ENCODE results near the gene ARL3.

The ARL3 gene

GRCh38 chr10:102649797-102650654 is 64.2 kb downstream of the ARL3 start:
- no peak for DNase-seq

GRCh38 chr10:102648889-102649796 is 65.1 kb downstream of the ARL3 start:
- DNase-seq: no peak

- no peak for DNase-seq
These were observed 65.8 kb downstream of the ARL3 start for GRCh38 chr10:102648269-102648888.

GRCh38 chr10:102647443-102648268 is 66.5 kb downstream of the ARL3 start:
- DNase-seq: no peak

- no peak for DNase-seq
These were observed 67.4 kb downstream of the ARL3 start for GRCh38 chr10:102646610-102647442.

- DNase-seq: peak; percentile 55
These were observed 68.2 kb downstream of the ARL3 start for GRCh38 chr10:102645741-102646609.

- no peak for DNase-seq
These were observed 68.8 kb downstream of the ARL3 start for GRCh38 chr10:102645388-102645740.

GRCh38 chr10:102644646-102645387 is 69.4 kb downstream of the ARL3 start:
- peak; percentile 61 for DNase-seq

GRCh38 chr10:102644066-102644645 is 70.0 kb downstream of the ARL3 start, which contains the start of gene TRIM8:
TRIM8 (plus strand) TSS chr10:102644479; CDS start chr10:102644618, 139 bp downstream.
- peak; percentile 36 for DNase-seq

GRCh38 chr10:102643336-102644065 is 70.7 kb downstream of the ARL3 start:
- no peak for DNase-seq

GRCh38 chr10:102642736-102643335 is 71.4 kb downstream of the ARL3 start:
- DNase-seq: peak; percentile 38

GRCh38 chr10:102641880-102642735 is 72.1 kb downstream of the ARL3 start:
- peak; percentile 96 for DNase-seq

- DNase-seq: no peak
These were observed 72.8 kb downstream of the ARL3 start for GRCh38 chr10:102641402-102641801.

- no peak for DNase-seq
These were observed 74.7 kb downstream of the ARL3 start for GRCh38 chr10:102639537-102639936.

GRCh38 chr10:102635377-102635776 is 78.8 kb downstream of the ARL3 start:
- no peak for DNase-seq

- no peak for DNase-seq
These were observed 79.5 kb downstream of the ARL3 start for GRCh38 chr10:102634686-102635085.

GRCh38 chr10:102633848-102634247 is 80.3 kb downstream of the ARL3 start:
- DNase-seq: no peak
